Measurements from ENCODE around the gene PPP2R5C.

GRCh38 chr14:101899263-101899662 is 137.8 kb downstream of the PPP2R5C start:
- no peak for TF ChIP-seq IRF2 (CRISPR knock-in tag; IDR thresholded peaks at IDR 0.05; ENCODE audit: borderline replicate concordance, low read depth)
- TF ChIP-seq CTCF (IDR thresholded peaks at IDR 0.05), result no peak
- TF ChIP-seq AFF4 (CRISPR knock-in tag; IDR thresholded peaks at IDR 0.05; ENCODE audit: borderline replicate concordance), result no peak
- TF ChIP-seq ZNF512 (CRISPR knock-in tag; IDR thresholded peaks at IDR 0.05; ENCODE audit: borderline replicate concordance), result no peak
- TF ChIP-seq ZNF138 (CRISPR knock-in tag; conservative IDR thresholded peaks at IDR 0.05), result no peak
- no peak for TF ChIP-seq CREB1 (CRISPR knock-in tag; IDR thresholded peaks at IDR 0.05)
- TF ChIP-seq JUN (CRISPR knock-in tag; IDR thresholded peaks at IDR 0.05), result no peak
- TF ChIP-seq FOXJ3 (CRISPR knock-in tag; IDR thresholded peaks at IDR 0.05; ENCODE audit: borderline replicate concordance), result no peak
- no peak for TF ChIP-seq NFE2L1 (CRISPR knock-in tag; IDR thresholded peaks at IDR 0.05)
- TF ChIP-seq CBFB (CRISPR knock-in tag; IDR thresholded peaks at IDR 0.05; ENCODE audit: low read depth), result no peak
- no peak for TF ChIP-seq MAX (CRISPR knock-in tag; IDR thresholded peaks at IDR 0.05)
- no peak for TF ChIP-seq ZNF396 (CRISPR knock-in tag; IDR thresholded peaks at IDR 0.05; ENCODE audit: borderline replicate concordance)

Data from WTC11 (cell line).